OCI-LY7 (cell line): ENCODE data around the gene WASHC2C. TPM values are rescaled to one million over a fixed set of nuclear protein-coding genes. Genes with fewer than 3 reads are reported as not detected.
"Not testable (repeated sequence)": the region's sequence is repeated elsewhere in the genome, so short reads cannot be mapped to it uniquely, and the experiment has no call there.

Experiments
- BruUV-seq: library from RNA; stranded (reverse); fragments of 400-500 nt; replicated peaks from 2 replicates; lab custom pipeline; 2021; lab: Mats Ljungman, UMichigan
- CTCF ChIA-PET: fragments of 300-600 bp; sonication (Branson Sonifier 250); formaldehyde crosslinking; loops from one replicate; lab custom pipeline; 2022; ENCODE audit warnings: antibody characterized with exemption; ENCODE audit not compliant: unreplicated experiment; lab: Charles Lee
- POLR2A ChIA-PET: fragments of 300-600 bp; sonication (Branson Sonifier 250); formaldehyde crosslinking; loops from one replicate; lab custom pipeline; 2022; ENCODE audit warnings: antibody characterized with exemption; lab: Charles Lee
- DNase-seq: peaks from one replicate; pipeline ENCODE4 v3.0.0-alpha.2; 2015; ENCODE audit warnings: low spot score
- H2AFZ ChIP-seq: fragments of 200-600 bp; sonication (generic), shearing (Covaris generic); 2 replicates; pipeline ENCODE4 v1.6.1; 2014; ENCODE audit warnings: mild to moderate bottlenecking, antibody characterized with exemption, low read length, moderate library complexity
- H3K27ac ChIP-seq: fragments of 200-600 bp; sonication (generic); 2 replicates; pipeline ENCODE4 v1.5.1; 2014; ENCODE audit warnings: mixed run types, low read depth, mild to moderate bottlenecking, moderate library complexity, low read length, inconsistent platforms; ENCODE audit not compliant: poor library complexity, severe bottlenecking
- H3K36me3 ChIP-seq: fragments of 200-600 bp; sonication (generic); 2 replicates; pipeline ENCODE4 v1.6.1; 2014; ENCODE audit warnings: mild to moderate bottlenecking, antibody characterized with exemption, low read length, moderate library complexity, mixed read lengths; ENCODE audit not compliant: insufficient read depth
- H3K4me1 ChIP-seq: fragments of 200-600 bp; sonication (generic); 2 replicates; pipeline ENCODE4 v1.5.1; 2014; ENCODE audit warnings: mild to moderate bottlenecking, low read length; ENCODE audit not compliant: insufficient read depth, poor library complexity, severe bottlenecking
- H3K4me2 ChIP-seq: fragments of 200-600 bp; sonication (generic); 2 replicates; pipeline ENCODE4 v1.6.1; 2014; ENCODE audit warnings: mild to moderate bottlenecking, low read length
- H3K4me3 ChIP-seq: fragments of 200-600 bp; sonication (generic); 2 replicates; pipeline ENCODE4 v1.5.1; 2014; ENCODE audit warnings: mild to moderate bottlenecking, low read depth, low read length; ENCODE audit not compliant: poor library complexity, severe bottlenecking
- H3K79me2 ChIP-seq: fragments of 200-600 bp; sonication (generic); 2 replicates; pipeline ENCODE4 v1.6.1; 2016; ENCODE audit warnings: low read depth, mild to moderate bottlenecking, low read length, moderate library complexity, mixed read lengths; ENCODE audit not compliant: insufficient read depth
- H3K9me2 ChIP-seq: fragments of 200-600 bp; sonication (generic); 2 replicates; pipeline ENCODE4 v1.6.1; 2016; ENCODE audit warnings: mild to moderate bottlenecking, low read length, mixed read lengths; ENCODE audit not compliant: insufficient read depth
- H3K9me3 ChIP-seq: fragments of 200-600 bp; sonication (generic); 2 replicates; pipeline ENCODE4 v1.6.1; 2014; ENCODE audit warnings: mild to moderate bottlenecking, mixed run types, low read length, mixed read lengths
- H4K20me1 ChIP-seq: fragments of 200-600 bp; sonication (generic); 2 replicates; pipeline ENCODE4 v1.6.1; 2014; ENCODE audit warnings: mild to moderate bottlenecking, antibody characterized with exemption, low read length, moderate library complexity, mixed read lengths; ENCODE audit not compliant: insufficient read depth
- intact Hi-C: fragments of 100-400 bp; cut with micrococcal nuclease; formaldehyde crosslinking; loops from one replicate; pipeline ENCODE4 v1.10.0; 2022; ENCODE audit not compliant: unreplicated experiment
- total RNA-seq, 2 experiments: library from RNA; depleted of rRNA in 1 of 2; stranded (reverse); fragments of >200 nt in 1 of 2; shearing (Covaris generic) in 1 of 2; gene quantifications; 2 replicates each; pipeline ENCODE4 v1.2.3, GENCODE V29; 2014 to 2022

The WASHC2C gene
- total RNA-seq, 2 experiments from 2014 or later, result 21.5 to 34.6 TPM

DNA sequence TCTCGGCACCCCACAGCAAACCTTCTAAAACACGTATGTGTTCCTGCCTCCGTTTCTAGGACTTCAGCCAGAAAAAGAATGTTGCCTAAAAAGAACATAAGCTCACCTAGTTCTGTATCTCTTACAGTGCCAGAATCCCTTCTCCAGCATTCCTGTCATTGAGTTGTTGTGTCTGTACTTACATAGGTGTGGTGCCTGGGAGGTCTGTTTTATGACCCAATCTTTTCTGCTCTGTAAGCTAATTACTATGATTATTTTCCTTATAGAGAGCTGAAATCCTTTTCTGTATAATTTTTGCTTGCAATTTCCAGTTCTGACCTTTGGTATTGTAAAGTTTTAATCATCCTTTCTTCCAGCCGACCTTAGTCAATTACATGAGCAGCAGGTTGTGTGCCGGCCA is 28.0 kb downstream of the WASHC2C start:
- CTCF ChIA-PET, H2AFZ ChIP-seq, H3K4me2 ChIP-seq, H4K20me1 ChIP-seq, H3K36me3 ChIP-seq, H3K9me2 ChIP-seq, intact Hi-C loops, DNase-seq, H3K4me1 ChIP-seq, H3K79me2 ChIP-seq, H3K9me3 ChIP-seq, H3K27ac ChIP-seq, H3K4me3 ChIP-seq: not testable (repeated sequence)
- TSS peak; percentile 26 for BruUV-seq
- POLR2A ChIA-PET, result interaction anchor here (0.7 kb wide), 1 partner anchor 174 kb away, joined by 4 read pairs; no protein-coding TSS in a partner anchor

DNA sequence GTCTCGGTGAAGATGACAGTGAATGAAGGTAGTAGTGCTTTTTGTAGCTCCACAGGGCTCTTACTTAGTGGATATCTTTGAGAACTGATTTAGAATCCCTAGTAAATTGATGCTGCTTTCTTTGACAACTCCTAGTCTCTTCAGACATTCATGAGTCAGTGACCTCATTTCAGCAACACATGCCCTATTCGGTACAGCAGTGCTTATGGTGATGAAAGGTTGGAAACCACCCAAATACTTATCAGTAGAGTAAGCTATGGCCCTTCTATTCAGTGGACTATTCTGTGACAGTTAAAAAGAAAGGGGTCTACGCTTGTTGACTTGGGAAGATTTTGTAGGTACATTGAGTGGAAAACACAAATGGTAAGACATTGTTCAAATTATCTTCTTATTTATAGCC is 29.0 kb downstream of the WASHC2C start:
- BruUV-seq, DNase-seq, H3K4me3 ChIP-seq, CTCF ChIA-PET, H4K20me1 ChIP-seq, H3K9me3 ChIP-seq, POLR2A ChIA-PET, H3K27ac ChIP-seq, H3K4me2 ChIP-seq, H3K4me1 ChIP-seq, H3K9me2 ChIP-seq, H3K79me2 ChIP-seq, H3K36me3 ChIP-seq, intact Hi-C loops, H2AFZ ChIP-seq: not testable (repeated sequence)

DNA sequence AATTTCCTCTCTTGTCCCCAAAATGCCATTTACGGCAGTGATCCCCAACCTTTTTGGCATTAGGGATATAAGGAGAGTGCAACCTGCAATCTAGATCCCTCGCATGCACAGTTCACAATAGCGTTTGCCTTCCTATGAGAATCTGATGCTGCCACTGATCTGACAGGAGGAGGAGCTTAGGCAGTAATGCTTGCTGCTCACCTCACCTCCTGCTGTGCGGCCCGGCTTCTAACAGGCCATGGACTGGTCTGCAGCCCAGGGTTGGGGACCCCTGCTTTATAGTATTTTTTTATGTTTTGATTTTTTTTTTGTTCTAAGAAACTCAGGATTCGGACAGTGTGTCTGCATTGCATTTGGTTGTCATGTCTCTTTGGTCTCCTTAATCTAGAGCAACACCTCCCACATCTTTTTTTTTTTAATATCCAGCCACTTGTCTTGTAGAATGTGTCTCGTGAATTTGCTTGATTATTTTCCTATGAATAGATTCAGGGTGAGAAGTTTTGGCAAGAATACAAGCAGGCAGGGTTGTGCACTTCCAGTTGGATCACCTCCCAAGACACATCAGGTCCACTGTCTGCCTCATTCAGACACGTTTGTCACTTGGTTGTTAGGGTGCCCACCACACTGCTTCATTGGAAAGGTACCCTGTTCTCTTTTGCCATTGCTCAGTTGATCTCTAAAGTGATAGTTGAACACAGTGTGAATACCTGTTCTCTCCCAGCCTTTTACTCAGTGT is 30.8 kb downstream of the WASHC2C start:
- H3K9me3 ChIP-seq, POLR2A ChIA-PET, H3K9me2 ChIP-seq, H3K4me3 ChIP-seq, H3K79me2 ChIP-seq, H3K27ac ChIP-seq, CTCF ChIA-PET, BruUV-seq, H3K4me2 ChIP-seq, H4K20me1 ChIP-seq, DNase-seq, intact Hi-C loops, H3K36me3 ChIP-seq, H2AFZ ChIP-seq, H3K4me1 ChIP-seq: not testable (repeated sequence)

DNA sequence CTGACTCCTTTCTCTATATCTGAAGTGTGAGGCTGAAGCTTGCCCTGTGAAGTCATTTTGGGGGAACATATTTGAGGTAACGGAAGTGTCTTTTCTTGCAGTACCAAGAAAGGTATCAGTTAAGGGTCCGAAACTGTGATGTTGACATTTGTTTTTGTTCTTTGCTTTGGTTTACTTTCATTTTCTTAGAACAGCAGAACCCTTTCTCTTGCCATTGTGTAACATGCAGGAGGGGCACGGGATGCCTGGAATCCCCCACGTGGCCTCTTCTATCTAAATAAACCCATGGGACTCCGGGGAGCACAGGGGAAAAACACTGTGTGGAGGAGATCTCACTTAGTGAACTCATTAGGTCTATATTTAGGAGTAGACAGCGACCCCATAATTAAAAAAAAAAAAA is 34.6 kb downstream of the WASHC2C start:
- H3K4me1 ChIP-seq, H3K79me2 ChIP-seq, H2AFZ ChIP-seq, CTCF ChIA-PET, H3K9me3 ChIP-seq, H4K20me1 ChIP-seq, POLR2A ChIA-PET, DNase-seq, BruUV-seq, H3K36me3 ChIP-seq, H3K9me2 ChIP-seq, H3K27ac ChIP-seq, H3K4me3 ChIP-seq, H3K4me2 ChIP-seq, intact Hi-C loops: not testable (repeated sequence)

DNA sequence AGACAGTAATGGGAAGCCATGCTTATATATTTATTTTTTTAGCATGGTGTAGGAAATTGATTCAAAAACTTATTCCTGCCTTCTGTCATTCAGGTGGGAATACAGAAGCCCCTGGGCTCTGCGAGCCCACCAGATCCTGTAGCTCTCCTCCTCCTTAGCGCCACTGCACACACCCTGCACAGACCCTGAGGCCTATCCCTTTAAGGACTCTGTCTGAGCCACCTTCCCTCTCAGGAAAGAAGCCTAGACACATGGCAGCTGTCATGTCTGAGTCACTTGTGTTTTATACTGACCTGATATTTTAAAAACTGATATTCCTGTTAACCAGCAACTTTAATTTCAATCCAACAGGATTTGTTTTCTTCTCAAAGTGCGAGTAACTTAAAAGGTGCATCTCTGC is 36.0 kb downstream of the WASHC2C start:
- intact Hi-C loops, H3K36me3 ChIP-seq, H3K9me3 ChIP-seq, H2AFZ ChIP-seq, BruUV-seq, H3K27ac ChIP-seq, H4K20me1 ChIP-seq, CTCF ChIA-PET, H3K4me3 ChIP-seq, H3K4me1 ChIP-seq, H3K9me2 ChIP-seq, POLR2A ChIA-PET, DNase-seq, H3K79me2 ChIP-seq, H3K4me2 ChIP-seq: not testable (repeated sequence)

DNA sequence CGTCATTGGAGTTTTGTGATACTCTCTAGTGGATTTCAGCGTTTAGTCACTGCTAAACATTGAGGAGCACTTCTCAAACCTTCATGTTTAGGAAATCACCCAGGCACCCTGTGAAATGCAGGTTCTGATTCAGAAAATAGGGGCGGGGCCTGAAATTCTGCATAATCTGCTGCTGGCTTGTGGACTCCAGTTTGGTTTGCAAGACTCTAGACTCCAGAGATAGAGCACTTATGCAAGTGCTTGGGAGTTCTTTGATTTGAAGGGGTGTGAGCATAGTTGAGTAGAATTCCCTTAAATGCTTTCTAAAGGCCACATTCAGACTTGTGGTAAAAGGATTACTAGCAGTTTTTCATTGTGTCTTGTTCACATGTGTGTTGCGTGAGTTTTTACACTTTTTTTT is 41.3 kb downstream of the WASHC2C start:
- POLR2A ChIA-PET, BruUV-seq, H3K4me3 ChIP-seq, DNase-seq, H3K4me2 ChIP-seq, CTCF ChIA-PET, H3K9me3 ChIP-seq, H3K79me2 ChIP-seq, H3K27ac ChIP-seq, intact Hi-C loops, H4K20me1 ChIP-seq, H3K9me2 ChIP-seq, H2AFZ ChIP-seq, H3K4me1 ChIP-seq, H3K36me3 ChIP-seq: not testable (repeated sequence)
